Measurements from ENCODE around the gene CDKN2AIPNL.

Gene CDKN2AIPNL

DNA sequence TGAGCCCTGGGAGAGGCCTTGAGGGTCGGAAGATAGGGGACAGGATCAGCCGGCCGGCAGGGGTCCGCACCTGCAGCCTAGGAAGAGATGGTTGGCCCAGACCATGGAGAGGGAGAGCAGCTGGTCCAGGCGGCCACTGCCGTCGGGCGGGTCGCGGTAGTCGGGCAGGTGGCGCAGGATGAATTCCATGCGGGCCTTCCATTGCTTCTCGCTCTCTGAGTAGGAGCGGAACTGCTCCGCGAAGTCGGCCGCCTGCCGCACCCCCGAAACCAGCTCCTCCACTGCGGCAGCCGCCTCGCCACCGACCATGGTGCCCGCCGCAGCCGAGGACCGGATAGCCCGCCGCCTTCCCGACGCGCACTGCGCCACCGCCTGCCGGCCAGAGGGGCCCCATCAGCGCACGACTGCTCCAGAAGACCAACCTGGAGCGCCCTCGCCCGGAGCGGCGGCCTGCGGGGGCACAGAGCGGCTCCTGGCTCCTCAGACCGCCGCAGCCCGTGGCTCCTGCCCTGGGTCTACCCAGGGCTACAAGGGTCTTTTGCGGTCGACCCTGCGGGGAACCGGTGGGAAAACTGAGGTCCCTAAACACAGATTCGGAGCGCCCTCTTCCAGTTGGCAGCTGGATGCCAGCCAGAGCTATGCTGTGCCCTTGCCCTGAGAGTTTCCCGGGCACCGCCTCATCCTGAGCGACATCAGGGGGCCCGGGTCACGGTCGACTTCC is at the start of gene CDKN2AIPNL:
Gene CDKN2AIPNL (minus strand): TSS at position 336 of the 721 bp plus-strand sequence. CDS start 27 bp downstream, at position 309.
- peak within 1 kb of the TSS; percentile 73 to 90 (median 84) for H3K9ac ChIP-seq (ENCODE audit: low read length in 5 of 5)
- no peaks in the 10 kb centered on the region for H3K27me3 ChIP-seq (ENCODE audit: control insufficient read depth in 5 of 5, insufficient read depth in 4 of 5, low read length in 5 of 5)
- H3K27ac ChIP-seq (ENCODE audit: low read depth, low read length) = peak within 1 kb of the TSS; percentile 55
- peak within 1 kb of the TSS; percentile 75 to 87 (median 86) for H3K4me3 ChIP-seq (ENCODE audit: low read depth in 1 of 5, low read length in 5 of 5)
- peaks cover 0 to 9% (median 0%) of the 10 kb centered on the region in 5 donors for H3K36me3 ChIP-seq (ENCODE audit: control insufficient read depth in 5 of 5, insufficient read depth in 5 of 5, low read length in 5 of 5)
- peaks cover 4 to 22% (median 18%) of the 10 kb centered on the region in 5 donors for H3K4me1 ChIP-seq (ENCODE audit: control insufficient read depth in 5 of 5, insufficient read depth in 5 of 5, low read length in 5 of 5)
- no peaks in the 10 kb centered on the region for H3K9me3 ChIP-seq (ENCODE audit: control insufficient read depth in 5 of 5, low read length in 5 of 5)

- Histone ChIP-seq H3K27ac (ENCODE audit: low read depth, low read length) (no peak overlapping the region), H3K27me3 (ENCODE audit: control insufficient read depth in 5 of 5, insufficient read depth in 4 of 5, low read length in 5 of 5) (peaks cover 0 to 1% (median 0%) of the 10 kb centered on the region in 5 donors), H3K9ac (ENCODE audit: low read length in 5 of 5) (no peak overlapping the region), H3K9me3 (ENCODE audit: control insufficient read depth in 5 of 5, low read length in 5 of 5) (no peaks in the 10 kb centered on the region), H3K36me3 (ENCODE audit: control insufficient read depth in 5 of 5, insufficient read depth in 5 of 5, low read length in 5 of 5) (no peaks in the 10 kb centered on the region), H3K4me3 (ENCODE audit: low read depth in 1 of 5, low read length in 5 of 5) (no peak overlapping the region), H3K4me1 (ENCODE audit: control insufficient read depth in 5 of 5, insufficient read depth in 5 of 5, low read length in 5 of 5) (peaks cover 6 to 33% (median 15%) of the 10 kb centered on the region in 5 donors)
These were observed 48.9 kb upstream of the CDKN2AIPNL start for GRCh38 chr5:134460551-134460950.

DNA sequence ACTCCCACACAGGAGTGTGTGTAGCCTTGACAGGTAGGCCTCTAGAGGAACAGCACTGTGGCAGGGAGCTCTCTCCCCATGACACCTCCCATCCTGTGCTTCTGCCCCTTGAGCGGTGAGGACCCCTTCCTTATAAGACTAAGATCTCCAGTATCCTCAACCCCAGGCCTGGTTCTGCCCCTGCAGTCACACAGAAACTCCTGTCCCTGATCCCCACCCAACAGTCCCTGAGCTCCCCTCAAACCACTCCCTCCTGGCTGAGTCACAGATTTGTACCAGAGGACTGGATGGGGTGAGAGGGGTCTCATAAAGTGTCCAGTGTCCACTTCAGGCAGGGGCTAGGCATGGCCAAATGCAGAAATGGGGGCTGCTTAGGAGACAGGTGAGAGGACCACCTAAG is 47.8 kb upstream of the CDKN2AIPNL start:
- no peaks in the 10 kb centered on the region for H3K9me3 ChIP-seq (ENCODE audit: control insufficient read depth in 5 of 5, low read length in 5 of 5)
- H3K4me3 ChIP-seq (ENCODE audit: low read depth in 1 of 5, low read length in 5 of 5) = no peak overlapping the region
- H3K9ac ChIP-seq (ENCODE audit: low read length in 5 of 5) = no peak overlapping the region
- no peaks in the 10 kb centered on the region for H3K27me3 ChIP-seq (ENCODE audit: control insufficient read depth in 5 of 5, insufficient read depth in 4 of 5, low read length in 5 of 5)
- no peak overlapping the region for H3K27ac ChIP-seq (ENCODE audit: low read depth, low read length)
- H3K36me3 ChIP-seq (ENCODE audit: control insufficient read depth in 5 of 5, insufficient read depth in 5 of 5, low read length in 5 of 5) = no peaks in the 10 kb centered on the region
- H3K4me1 ChIP-seq (ENCODE audit: control insufficient read depth in 5 of 5, insufficient read depth in 5 of 5, low read length in 5 of 5) = peaks cover 0 to 23% (median 4%) of the 10 kb centered on the region in 5 donors

DNA sequence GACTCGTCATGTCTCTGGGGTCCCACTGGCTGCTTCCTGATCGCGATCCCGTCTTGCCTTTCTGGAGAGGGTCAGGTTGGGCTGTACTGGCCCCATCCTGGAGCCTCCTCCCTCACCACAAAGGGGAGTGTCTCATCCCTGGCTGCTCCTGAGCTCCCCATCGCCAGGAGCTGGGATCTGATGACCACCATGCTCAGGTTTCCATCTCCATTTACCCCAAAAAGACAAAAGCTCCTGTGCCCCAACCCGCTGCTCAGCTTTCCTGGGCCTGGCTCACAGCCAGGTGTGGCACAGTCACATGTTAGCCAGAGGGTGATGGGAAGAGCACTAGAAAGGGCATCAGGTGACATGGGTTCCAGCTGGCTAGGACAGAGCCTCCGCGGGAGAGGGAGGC is 47.3 kb upstream of the CDKN2AIPNL start:
- Histone ChIP-seq H3K4me1 (ENCODE audit: control insufficient read depth in 5 of 5, insufficient read depth in 5 of 5, low read length in 5 of 5) (peaks cover 0 to 18% (median 2%) of the 10 kb centered on the region in 5 donors), H3K27me3 (ENCODE audit: control insufficient read depth in 5 of 5, insufficient read depth in 4 of 5, low read length in 5 of 5) (no peaks in the 10 kb centered on the region), H3K36me3 (ENCODE audit: control insufficient read depth in 5 of 5, insufficient read depth in 5 of 5, low read length in 5 of 5) (no peaks in the 10 kb centered on the region), H3K27ac (ENCODE audit: low read depth, low read length) (no peak overlapping the region), H3K9me3 (ENCODE audit: control insufficient read depth in 5 of 5, low read length in 5 of 5) (no peaks in the 10 kb centered on the region), H3K9ac (ENCODE audit: low read length in 5 of 5) (no peak overlapping the region), H3K4me3 (ENCODE audit: low read depth in 1 of 5, low read length in 5 of 5) (no peak overlapping the region)

DNA sequence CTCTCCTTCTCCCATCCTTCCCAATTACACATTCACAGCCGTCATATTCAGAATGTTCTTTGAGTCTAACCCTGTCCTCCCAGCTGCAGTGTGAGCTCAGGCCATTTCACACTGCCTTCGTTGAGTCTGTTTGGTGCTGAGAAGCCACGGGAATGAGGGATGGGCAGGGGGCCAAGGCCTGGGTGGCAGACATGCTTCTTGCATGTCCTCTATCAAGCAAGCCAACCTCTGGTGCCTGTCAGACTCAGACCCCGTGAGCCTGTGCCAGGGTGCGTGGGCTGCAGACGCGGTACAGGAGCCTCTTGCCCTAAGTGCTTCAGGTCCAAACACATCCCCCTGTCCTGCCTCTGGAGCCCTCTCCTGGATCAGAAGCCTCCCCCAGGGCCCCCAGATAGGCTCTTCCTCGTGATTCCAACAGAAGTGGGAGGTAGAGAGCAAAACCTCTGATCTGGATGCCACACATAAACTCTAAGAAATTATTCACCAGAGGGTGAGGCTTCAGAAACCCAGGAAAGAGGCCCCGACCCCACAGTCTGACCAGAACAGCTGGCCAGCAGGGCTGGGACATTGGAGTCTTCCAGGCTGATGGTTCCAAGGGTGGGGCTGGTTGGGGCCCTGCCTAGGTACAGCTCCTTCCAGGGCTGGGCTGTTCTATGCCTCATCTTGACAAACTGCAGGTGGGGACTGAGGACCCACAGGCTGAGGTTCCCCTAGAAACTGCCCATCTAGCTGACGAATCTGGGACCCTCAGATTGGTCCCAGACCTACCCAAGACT is 46.7 kb upstream of the CDKN2AIPNL start:
- no peak overlapping the region for H3K27ac ChIP-seq (ENCODE audit: low read depth, low read length)
- H3K4me1 ChIP-seq (ENCODE audit: control insufficient read depth in 5 of 5, insufficient read depth in 5 of 5, low read length in 5 of 5) = peaks cover 0 to 12% (median 2%) of the 10 kb centered on the region in 5 donors
- H3K9ac ChIP-seq (ENCODE audit: low read length in 5 of 5) = no peak overlapping the region
- H3K9me3 ChIP-seq (ENCODE audit: control insufficient read depth in 5 of 5, low read length in 5 of 5) = no peaks in the 10 kb centered on the region
- H3K4me3 ChIP-seq (ENCODE audit: low read depth in 1 of 5, low read length in 5 of 5) = no peak overlapping the region
- H3K36me3 ChIP-seq (ENCODE audit: control insufficient read depth in 5 of 5, insufficient read depth in 5 of 5, low read length in 5 of 5) = no peaks in the 10 kb centered on the region
- no peaks in the 10 kb centered on the region for H3K27me3 ChIP-seq (ENCODE audit: control insufficient read depth in 5 of 5, insufficient read depth in 4 of 5, low read length in 5 of 5)

DNA sequence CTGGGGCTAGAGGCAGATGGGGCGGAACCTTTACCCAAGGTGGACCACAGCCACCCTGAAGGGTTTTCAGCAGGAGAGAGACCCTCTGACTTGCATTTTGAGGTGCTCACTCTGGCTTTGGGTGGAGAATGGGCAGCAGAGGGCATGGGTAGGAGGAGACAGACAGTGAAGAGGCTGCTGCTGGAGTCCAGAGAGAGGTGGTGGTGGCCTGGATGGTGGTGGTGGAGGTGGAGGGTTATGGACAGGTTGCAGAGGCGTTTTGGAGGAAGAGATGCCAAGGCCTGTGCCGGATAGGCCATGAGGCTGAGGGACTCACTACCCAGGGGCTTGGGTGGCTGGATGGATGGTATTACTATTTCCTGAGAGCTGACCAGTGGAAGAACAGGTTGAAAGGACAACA is 46.1 kb upstream of the CDKN2AIPNL start:
- H3K4me3 ChIP-seq (ENCODE audit: low read depth in 1 of 5, low read length in 5 of 5) = no peak overlapping the region
- no peaks in the 10 kb centered on the region for H3K27me3 ChIP-seq (ENCODE audit: control insufficient read depth in 5 of 5, insufficient read depth in 4 of 5, low read length in 5 of 5)
- H3K36me3 ChIP-seq (ENCODE audit: control insufficient read depth in 5 of 5, insufficient read depth in 5 of 5, low read length in 5 of 5) = no peaks in the 10 kb centered on the region
- H3K4me1 ChIP-seq (ENCODE audit: control insufficient read depth in 5 of 5, insufficient read depth in 5 of 5, low read length in 5 of 5) = peaks cover 0 to 12% (median 2%) of the 10 kb centered on the region in 5 donors
- no peak overlapping the region for H3K27ac ChIP-seq (ENCODE audit: low read depth, low read length)
- no peaks in the 10 kb centered on the region for H3K9me3 ChIP-seq (ENCODE audit: control insufficient read depth in 5 of 5, low read length in 5 of 5)
- H3K9ac ChIP-seq (ENCODE audit: low read length in 5 of 5) = no peak overlapping the region

- no peaks in the 10 kb centered on the region for H3K9me3 ChIP-seq (ENCODE audit: control insufficient read depth in 5 of 5, low read length in 5 of 5)
- H3K4me3 ChIP-seq (ENCODE audit: low read depth in 1 of 5, low read length in 5 of 5) = no peak overlapping the region
- H3K27ac ChIP-seq (ENCODE audit: low read depth, low read length) = no peak overlapping the region
- H3K36me3 ChIP-seq (ENCODE audit: control insufficient read depth in 5 of 5, insufficient read depth in 5 of 5, low read length in 5 of 5) = no peaks in the 10 kb centered on the region
- no peak overlapping the region for H3K9ac ChIP-seq (ENCODE audit: low read length in 5 of 5)
- H3K27me3 ChIP-seq (ENCODE audit: control insufficient read depth in 5 of 5, insufficient read depth in 4 of 5, low read length in 5 of 5) = no peaks in the 10 kb centered on the region
- peaks cover 2 to 18% (median 8%) of the 10 kb centered on the region in 5 donors for H3K4me1 ChIP-seq (ENCODE audit: control insufficient read depth in 5 of 5, insufficient read depth in 5 of 5, low read length in 5 of 5)
These were observed 45.1 kb upstream of the CDKN2AIPNL start for GRCh38 chr5:134456825-134457224.

- Histone ChIP-seq H3K27me3 (ENCODE audit: control insufficient read depth in 5 of 5, insufficient read depth in 4 of 5, low read length in 5 of 5) (no peaks in the 10 kb centered on the region), H3K4me3 (ENCODE audit: low read depth in 1 of 5, low read length in 5 of 5) (no peak overlapping the region), H3K9ac (ENCODE audit: low read length in 5 of 5) (no peak overlapping the region), H3K9me3 (ENCODE audit: control insufficient read depth in 5 of 5, low read length in 5 of 5) (no peaks in the 10 kb centered on the region), H3K4me1 (ENCODE audit: control insufficient read depth in 5 of 5, insufficient read depth in 5 of 5, low read length in 5 of 5) (peaks cover 2 to 22% (median 8%) of the 10 kb centered on the region in 5 donors), H3K36me3 (ENCODE audit: control insufficient read depth in 5 of 5, insufficient read depth in 5 of 5, low read length in 5 of 5) (no peaks in the 10 kb centered on the region), H3K27ac (ENCODE audit: low read depth, low read length) (no peak overlapping the region)
These were observed 43.8 kb upstream of the CDKN2AIPNL start for GRCh38 chr5:134455466-134455865.

- H3K9ac ChIP-seq (ENCODE audit: low read length in 5 of 5) = no peak overlapping the region
These were observed 41.3 kb upstream of the CDKN2AIPNL start for GRCh38 chr5:134453016-134453415.

GRCh38 chr5:134451936-134452505 is 40.3 kb upstream of the CDKN2AIPNL start:
- H3K4me3 ChIP-seq (ENCODE audit: low read depth in 1 of 5, low read length in 5 of 5) = no peak overlapping the region
- H3K9me3 ChIP-seq (ENCODE audit: control insufficient read depth in 5 of 5, low read length in 5 of 5) = no peaks in the 10 kb centered on the region
- H3K9ac ChIP-seq (ENCODE audit: low read length in 5 of 5) = no peak overlapping the region
- no peak overlapping the region for H3K27ac ChIP-seq (ENCODE audit: low read depth, low read length)
- no peaks in the 10 kb centered on the region for H3K36me3 ChIP-seq (ENCODE audit: control insufficient read depth in 5 of 5, insufficient read depth in 5 of 5, low read length in 5 of 5)
- H3K4me1 ChIP-seq (ENCODE audit: control insufficient read depth in 5 of 5, insufficient read depth in 5 of 5, low read length in 5 of 5) = peaks cover 0 to 12% (median 7%) of the 10 kb centered on the region in 5 donors
- no peaks in the 10 kb centered on the region for H3K27me3 ChIP-seq (ENCODE audit: control insufficient read depth in 5 of 5, insufficient read depth in 4 of 5, low read length in 5 of 5)

More at GRCh38 chr5:134453016-134453415, 41.3 kb upstream of the CDKN2AIPNL start:
- Histone ChIP-seq H3K9me3 (ENCODE audit: control insufficient read depth in 5 of 5, low read length in 5 of 5) (no peaks in the 10 kb centered on the region), H3K36me3 (ENCODE audit: control insufficient read depth in 5 of 5, insufficient read depth in 5 of 5, low read length in 5 of 5) (no peaks in the 10 kb centered on the region), H3K4me3 (ENCODE audit: low read depth in 1 of 5, low read length in 5 of 5) (no peak overlapping the region), H3K4me1 (ENCODE audit: control insufficient read depth in 5 of 5, insufficient read depth in 5 of 5, low read length in 5 of 5) (peaks cover 0 to 12% (median 7%) of the 10 kb centered on the region in 5 donors), H3K27me3 (ENCODE audit: control insufficient read depth in 5 of 5, insufficient read depth in 4 of 5, low read length in 5 of 5) (no peaks in the 10 kb centered on the region), H3K27ac (ENCODE audit: low read depth, low read length) (no peak overlapping the region)

All from subcutaneous abdominal adipose tissue (tissue), 5 donors.